GM12864 (cell line): ENCODE measurements around the gene ARHGEF3.

Experiments
- DNase-seq: peaks from one replicate; pipeline ENCODE4 v3.0.0-alpha.2; 2011; ENCODE audit warnings: low read depth
- H3K4me3 ChIP-seq: 2 replicates; pipeline ENCODE4 v1.5.1; 2011; ENCODE audit warnings: mild to moderate bottlenecking, low read depth, low read length, control low read depth
- TF ChIP-seq, protein P1 (sequence below): IDR thresholded peaks from 2 replicates; pipeline ENCODE4 v1.5.1; 2011; ENCODE audit warnings: low read depth, mild to moderate bottlenecking, moderate library complexity, low read length, control low read depth, inconsistent platforms; ENCODE audit errors: missing control alignments

Gene ARHGEF3

GRCh38 chr3:56771376-56771775 is 30.4 kb downstream of the ARHGEF3 start:
- DNase-seq = no peak
- no peak overlapping the region for H3K4me3 ChIP-seq
- TF ChIP-seq, protein P1, sequence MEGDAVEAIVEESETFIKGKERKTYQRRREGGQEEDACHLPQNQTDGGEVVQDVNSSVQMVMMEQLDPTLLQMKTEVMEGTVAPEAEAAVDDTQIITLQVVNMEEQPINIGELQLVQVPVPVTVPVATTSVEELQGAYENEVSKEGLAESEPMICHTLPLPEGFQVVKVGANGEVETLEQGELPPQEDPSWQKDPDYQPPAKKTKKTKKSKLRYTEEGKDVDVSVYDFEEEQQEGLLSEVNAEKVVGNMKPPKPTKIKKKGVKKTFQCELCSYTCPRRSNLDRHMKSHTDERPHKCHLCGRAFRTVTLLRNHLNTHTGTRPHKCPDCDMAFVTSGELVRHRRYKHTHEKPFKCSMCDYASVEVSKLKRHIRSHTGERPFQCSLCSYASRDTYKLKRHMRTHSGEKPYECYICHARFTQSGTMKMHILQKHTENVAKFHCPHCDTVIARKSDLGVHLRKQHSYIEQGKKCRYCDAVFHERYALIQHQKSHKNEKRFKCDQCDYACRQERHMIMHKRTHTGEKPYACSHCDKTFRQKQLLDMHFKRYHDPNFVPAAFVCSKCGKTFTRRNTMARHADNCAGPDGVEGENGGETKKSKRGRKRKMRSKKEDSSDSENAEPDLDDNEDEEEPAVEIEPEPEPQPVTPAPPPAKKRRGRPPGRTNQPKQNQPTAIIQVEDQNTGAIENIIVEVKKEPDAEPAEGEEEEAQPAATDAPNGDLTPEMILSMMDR = no peak

DNA sequence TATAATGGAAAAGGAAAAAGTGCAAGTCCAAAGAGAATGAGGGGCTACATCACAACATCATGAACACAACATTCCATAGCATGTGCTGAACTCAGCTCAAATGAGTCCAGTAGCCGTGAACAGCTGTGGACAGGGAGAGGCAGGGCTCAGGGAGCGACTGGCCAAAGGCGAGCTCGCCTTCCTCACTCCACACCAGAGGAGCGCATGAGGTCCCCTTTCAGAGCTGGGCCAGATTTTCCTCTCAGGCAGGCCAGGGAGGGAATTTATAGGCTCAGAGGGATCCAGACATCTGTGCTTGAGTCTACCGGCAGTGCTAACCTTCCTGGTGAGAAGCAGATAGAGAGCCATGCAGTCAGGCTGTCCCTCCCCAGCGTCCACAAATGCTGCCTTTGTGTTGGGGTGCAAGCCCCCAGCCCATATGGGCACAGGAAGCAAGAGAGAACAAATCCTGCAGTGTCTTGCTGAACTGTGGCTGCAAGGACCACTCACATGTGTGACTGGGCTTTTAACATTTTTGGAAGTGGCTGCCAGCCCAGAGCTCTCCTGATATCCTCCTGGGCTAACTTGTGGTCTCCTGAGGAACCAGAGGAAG is 32.5 kb downstream of the ARHGEF3 start:
- TF ChIP-seq, protein P1 = no peak
- no peak overlapping the region for H3K4me3 ChIP-seq
- DNase-seq = no peak

DNA sequence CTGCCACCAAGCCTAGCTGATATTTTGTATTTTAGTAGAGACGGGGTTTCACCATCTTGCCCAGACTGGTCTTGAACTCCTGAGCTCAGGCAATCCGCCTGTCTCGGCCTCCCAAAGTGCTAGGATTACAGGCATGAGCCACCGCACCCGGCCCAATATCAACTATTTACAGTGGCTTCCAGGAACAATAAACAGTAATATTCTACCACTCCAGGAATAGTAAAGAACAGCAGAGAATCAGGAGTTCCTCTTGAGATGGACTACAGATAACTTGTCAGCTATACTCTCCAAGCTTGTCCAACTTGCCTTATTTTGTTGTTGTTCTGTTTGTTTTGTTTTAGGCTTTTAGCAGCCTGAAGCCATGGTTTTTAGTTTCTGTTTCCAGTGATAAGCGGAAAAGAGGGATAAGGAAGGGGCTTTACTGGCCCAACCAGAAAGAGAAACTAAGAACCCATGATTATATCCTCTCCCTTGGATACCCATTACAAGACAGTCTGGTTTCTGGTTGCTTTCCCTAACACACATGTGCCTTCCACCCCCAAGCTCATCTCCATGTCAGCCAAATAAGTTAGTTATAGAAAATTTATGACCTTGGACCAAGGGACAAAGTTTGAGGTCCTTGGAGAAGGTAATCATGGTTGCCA is 36.7 kb downstream of the ARHGEF3 start:
- no peak for DNase-seq
- TF ChIP-seq, protein P1 = no peak

GRCh38 chr3:56764184-56764583 is 37.6 kb downstream of the ARHGEF3 start:
- TF ChIP-seq, protein P1 = no peak
- no peak overlapping the region for H3K4me3 ChIP-seq
- DNase-seq = no peak

More for the DNA sequence above, 36.7 kb downstream of the ARHGEF3 start:
- no peak overlapping the region for H3K4me3 ChIP-seq

- H3K4me3 ChIP-seq = no peak overlapping the region
- TF ChIP-seq, protein P1 = no peak
- no peak for DNase-seq
These were observed 38.5 kb downstream of the ARHGEF3 start for GRCh38 chr3:56763233-56763632.

GRCh38 chr3:56762718-56763117 is 39.0 kb downstream of the ARHGEF3 start:
- no peak for DNase-seq
- TF ChIP-seq, protein P1 = no peak
- H3K4me3 ChIP-seq = no peak overlapping the region

DNA sequence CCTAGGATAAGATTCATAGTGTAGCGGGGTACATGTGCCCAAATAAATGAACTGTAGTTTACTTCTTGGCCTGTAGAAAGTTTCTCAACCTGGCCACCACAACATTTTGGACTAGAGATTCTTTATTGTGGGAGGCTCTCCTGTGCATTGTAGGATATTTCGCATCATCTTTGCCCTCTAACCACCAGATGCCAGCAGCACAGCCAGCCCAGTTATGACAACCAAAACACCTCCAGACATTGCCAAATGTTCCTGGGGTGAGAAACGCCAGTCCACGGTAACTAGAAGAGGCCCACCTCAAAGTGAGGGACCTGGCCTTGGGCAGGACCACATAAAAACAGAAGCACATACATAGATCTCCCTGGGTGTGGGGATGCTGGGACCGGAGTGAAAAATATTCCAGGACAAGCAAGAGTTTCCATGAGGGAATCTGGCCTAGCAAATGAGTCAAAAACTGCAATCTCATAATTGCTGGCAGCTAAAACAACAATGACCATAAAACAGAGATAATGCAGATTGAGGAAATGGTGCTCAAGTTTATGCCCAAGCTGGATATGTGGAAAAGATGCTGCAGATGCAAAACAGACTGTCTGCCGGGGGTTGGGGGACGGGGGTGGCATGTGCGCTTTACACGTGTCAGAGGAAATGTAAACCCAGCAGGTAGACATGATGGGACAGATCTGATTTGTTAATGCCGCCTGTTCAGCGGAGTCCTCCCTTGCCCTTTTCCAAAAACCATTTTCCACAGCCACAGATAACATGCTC is 39.7 kb downstream of the ARHGEF3 start:
- H3K4me3 ChIP-seq = no peak overlapping the region
- DNase-seq = no peak
- TF ChIP-seq, protein P1 = no peak
